HepG2 (cell line): ENCODE measurements around the gene CSNK1A1. TPM values are rescaled to one million over a fixed set of nuclear protein-coding genes. Genes with fewer than 3 reads are reported as not detected.

ENCODE experiments used
- BCLAF1 ChIP-seq: fragments of 450-650 bp; IDR thresholded peaks from 2 replicates; pipeline ENCODE4 v1.6.1; 2017; ENCODE audit warnings: mild to moderate bottlenecking
- HMG20B ChIP-seq: conservative IDR thresholded peaks from 2 replicates; pipeline ENCODE4 v1.6.1; 2016; ENCODE audit warnings: missing genetic modification reagents, missing compliant biosample characterization
- IKZF4 ChIP-seq: sonication (generic); formaldehyde crosslinking; IDR thresholded peaks from 2 replicates; pipeline ENCODE4 v1.5.1; 2020; ENCODE audit warnings: borderline replicate concordance, mild to moderate bottlenecking, low read depth, missing genetic modification reagents; ENCODE audit errors: not compliant biosample characterization
- MED13 ChIP-seq: sonication (generic); formaldehyde crosslinking; IDR thresholded peaks from 2 replicates; pipeline ENCODE4 v1.5.0; 2020; ENCODE audit warnings: missing genetic modification reagents
- ZBTB33 ChIP-seq: sonication (generic); formaldehyde crosslinking; IDR thresholded peaks from 2 replicates; pipeline ENCODE4 v1.4.0; 2020; ENCODE audit warnings: missing genetic modification reagents
- ZGPAT ChIP-seq: IDR thresholded peaks from 2 replicates; pipeline ENCODE4 v1.6.1; 2016; ENCODE audit warnings: mild to moderate bottlenecking
- ZNF142 ChIP-seq: sonication (generic); formaldehyde crosslinking; IDR thresholded peaks from 2 replicates; pipeline ENCODE4 v1.4.0; 2020; ENCODE audit warnings: missing genetic modification reagents
- ZNF609 ChIP-seq: sonication (generic); formaldehyde crosslinking; IDR thresholded peaks from 2 replicates; pipeline ENCODE4 v1.4.0; 2020; ENCODE audit warnings: mild to moderate bottlenecking, missing genetic modification reagents, borderline replicate concordance
- ZNF7 ChIP-seq: IDR thresholded peaks from 2 replicates; pipeline ENCODE4 v1.6.1; 2016; ENCODE audit warnings: missing biosample characterization, missing genetic modification reagents
- ZNF772 ChIP-seq: sonication (generic); formaldehyde crosslinking; IDR thresholded peaks from 2 replicates; pipeline ENCODE4 v1.5.0; 2020; ENCODE audit warnings: mild to moderate bottlenecking, missing genetic modification reagents
- polyA plus RNA-seq, 8 experiments: library from polyadenylated mRNA; depleted of rRNA in 3 of 8; stranded (reverse) in 7 of 8; unstranded in 1 of 8; fragments of >200 nt; fragmentation: Illumina TruSeq in 4 of 8; extraction: Trizol in 4 of 8; gene quantifications; 2 replicates each; pipeline versions ENCODE4 v1.2.1 to v1.2.3, GENCODE V29; 2011 to 2016; ENCODE audit warnings: low read depth in 4 of 8, missing spikeins in 1 of 8, mixed read lengths in 1 of 8; ENCODE audit not compliant: insufficient read depth in 1 of 8
- total RNA-seq, 5 experiments: library from RNA; depleted of rRNA; stranded (reverse); fragments of >200 nt; fragmentation: Illumina TruSeq; extraction: Trizol; gene quantifications; 2 replicates each; pipeline ENCODE4 v1.2.3, GENCODE V29; 2016; ENCODE audit warnings: low read depth in 1 of 5

The CSNK1A1 gene
- total and polyA plus RNA-seq, 2 of the 13 experiments (the other 11 are each of a cell fraction or from before 2014, with no cell fraction given), result 89.0 to 149 TPM

- TF ChIP-seq ZNF142 (peak; percentile 79), MED13 (CRISPR knock-in tag) (0 out of 2 replicates have a peak, but pooled peaks have one; percentile 30), IKZF4 (CRISPR knock-in tag) (no peak), HMG20B (CRISPR knock-in tag) (peak; percentile 19; the same call in 1 of the 2 replicates), ZBTB33 (peak; percentile 65; the same call in 1 of the 2 replicates), BCLAF1 (no peak), ZNF7 (no peak), ZGPAT (CRISPR knock-in tag) (no peak; the same call in none of the 2 replicates), ZNF609 (CRISPR knock-in tag) (peak; percentile 75), ZNF772 (CRISPR knock-in tag) (0 out of 2 replicates have a peak, but pooled peaks have one; percentile 40)
Observed at GRCh38 chr5:149452007-149452664, 99.1 kb downstream of the CSNK1A1 start (continued).
